GM12892 (cell line): ENCODE results near the gene SLC18B1.

ENCODE experiments used
- POLR2A ChIP-seq: IDR thresholded peaks from 2 replicates; pipeline ENCODE4 v1.6.1; 2011; ENCODE audit warnings: low read depth, low read length, control low read depth
- POLR2AphosphoS5 ChIP-seq: IDR thresholded peaks from 2 replicates; pipeline ENCODE4 v1.6.1; 2011; ENCODE audit warnings: low read depth, low read length, control low read depth

GRCh38 chr6:132733814-132734213 is 64.6 kb downstream of the SLC18B1 start:
- TF ChIP-seq POLR2AphosphoS5 (no peak), POLR2A (no peak)
